NCI-H82 (cell line): ENCODE results near the gene SGSH.

ENCODE experiments used
- DNase-seq: peaks from one replicate; lab custom pipeline; 2025; lab: John Stamatoyannopoulos, UW

SGSH gene

GRCh38 chr17:80227156-80227555 lies 7.0 kb upstream of the SGSH start:
- DNase-seq, result no peak

DNA sequence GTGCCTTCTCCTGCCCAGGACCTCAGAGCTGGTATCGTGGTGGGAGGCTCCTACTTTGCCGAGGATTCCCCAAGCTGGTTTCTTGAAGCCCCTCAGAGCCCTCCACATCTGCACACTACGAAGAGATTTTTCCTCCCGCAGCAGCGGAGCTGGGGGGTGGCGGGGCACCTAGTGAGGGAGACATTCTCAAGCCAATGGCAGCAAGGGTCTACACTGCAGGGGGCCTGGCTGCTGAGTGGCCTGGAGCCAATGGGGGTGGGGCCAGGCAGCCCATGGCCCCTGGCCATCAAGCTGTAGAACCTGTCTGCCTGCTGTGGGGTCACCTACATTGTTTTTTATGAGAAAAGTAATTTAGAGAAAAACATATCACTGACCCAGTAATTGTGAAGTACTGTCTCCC lies 5.1 kb upstream of the SGSH start:
- DNase-seq, result no peak

GRCh38 chr17:80224683-80225082 lies 4.5 kb upstream of the SGSH start:
- no peak for DNase-seq

- no peak for DNase-seq
Observed at GRCh38 chr17:80223838-80224497, 3.8 kb upstream of the SGSH start.

GRCh38 chr17:80223142-80223815 lies 3.1 kb upstream of the SGSH start:
- DNase-seq, result no peak

GRCh38 chr17:80222376-80223141 lies 2.4 kb upstream of the SGSH start:
- DNase-seq, result no peak

DNA sequence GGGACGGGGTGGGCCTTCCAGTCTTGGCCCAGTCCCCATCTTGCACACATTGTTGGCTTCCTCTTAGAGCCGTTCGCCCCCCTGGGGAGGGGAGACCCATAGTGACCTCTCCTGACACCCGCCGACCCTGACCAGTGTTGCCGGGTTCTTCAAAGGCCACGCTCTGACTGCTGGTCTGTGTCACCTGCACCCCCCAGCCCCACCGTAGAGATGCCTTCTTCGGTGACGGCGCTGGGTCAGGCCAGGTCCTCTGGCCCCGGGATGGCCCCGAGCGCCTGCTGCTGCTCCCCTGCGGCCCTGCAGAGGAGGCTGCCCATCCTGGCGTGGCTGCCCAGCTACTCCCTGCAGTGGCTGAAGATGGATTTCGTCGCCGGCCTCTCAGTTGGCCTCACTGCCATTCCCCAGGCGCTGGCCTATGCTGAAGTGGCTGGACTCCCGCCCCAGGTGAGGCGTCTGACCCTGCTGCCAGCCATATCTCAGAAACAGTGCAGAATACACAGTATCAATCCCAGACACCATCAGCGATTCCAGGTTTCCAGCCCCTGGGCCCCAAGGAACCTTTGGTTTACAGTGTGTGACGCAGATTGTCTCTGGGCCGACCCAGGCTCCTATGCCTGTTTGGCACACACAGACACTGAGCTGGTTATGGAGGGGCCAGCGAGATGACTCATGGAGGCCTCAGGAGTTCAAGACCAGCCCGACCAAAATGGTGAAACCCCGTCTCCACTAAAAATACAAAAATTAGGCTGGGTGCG lies 1.4 kb upstream of the SGSH start:
- no peak for DNase-seq

DNA sequence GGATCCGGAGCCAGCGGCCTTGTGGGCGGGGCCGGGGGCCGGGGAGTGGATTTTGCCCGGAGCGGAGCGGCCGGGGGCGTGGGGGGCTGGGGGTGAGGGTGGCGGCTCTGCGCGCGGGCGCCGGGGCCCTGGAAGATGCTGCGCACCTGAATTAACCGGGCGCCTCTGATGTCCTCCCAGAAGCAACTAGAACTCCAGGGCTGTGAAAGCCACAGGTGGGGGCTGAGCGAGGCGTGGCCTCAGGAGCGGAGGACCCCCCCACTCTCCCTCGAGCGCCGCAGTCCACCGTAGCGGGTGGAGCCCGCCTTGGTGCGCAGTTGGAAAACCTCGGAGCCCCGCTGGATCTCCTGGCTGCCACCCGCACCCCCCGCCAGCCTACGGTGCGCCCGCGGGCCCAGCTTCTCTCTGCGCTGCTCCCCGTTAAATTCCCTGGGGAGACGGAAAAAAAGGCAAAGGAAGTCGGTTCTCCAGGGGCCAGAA lies 643 bp upstream of the SGSH start:
- DNase-seq, result peak; percentile 45

DNA sequence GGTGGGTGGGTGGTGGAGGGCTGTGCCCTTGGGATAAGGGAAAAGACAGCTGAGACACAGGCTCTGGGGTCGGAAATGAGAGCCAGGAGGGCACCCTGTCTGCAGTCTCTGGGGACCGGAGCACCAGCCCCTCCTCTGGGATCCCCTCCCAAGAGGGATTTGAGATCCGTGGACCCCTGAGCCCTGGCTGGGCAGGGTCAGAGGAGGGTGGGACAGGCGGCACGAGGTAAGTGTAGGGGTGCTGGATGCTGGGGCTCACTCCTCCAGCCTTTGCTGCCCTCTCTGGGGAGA lies 425 bp downstream of the SGSH start:
- DNase-seq, result no peak

DNA sequence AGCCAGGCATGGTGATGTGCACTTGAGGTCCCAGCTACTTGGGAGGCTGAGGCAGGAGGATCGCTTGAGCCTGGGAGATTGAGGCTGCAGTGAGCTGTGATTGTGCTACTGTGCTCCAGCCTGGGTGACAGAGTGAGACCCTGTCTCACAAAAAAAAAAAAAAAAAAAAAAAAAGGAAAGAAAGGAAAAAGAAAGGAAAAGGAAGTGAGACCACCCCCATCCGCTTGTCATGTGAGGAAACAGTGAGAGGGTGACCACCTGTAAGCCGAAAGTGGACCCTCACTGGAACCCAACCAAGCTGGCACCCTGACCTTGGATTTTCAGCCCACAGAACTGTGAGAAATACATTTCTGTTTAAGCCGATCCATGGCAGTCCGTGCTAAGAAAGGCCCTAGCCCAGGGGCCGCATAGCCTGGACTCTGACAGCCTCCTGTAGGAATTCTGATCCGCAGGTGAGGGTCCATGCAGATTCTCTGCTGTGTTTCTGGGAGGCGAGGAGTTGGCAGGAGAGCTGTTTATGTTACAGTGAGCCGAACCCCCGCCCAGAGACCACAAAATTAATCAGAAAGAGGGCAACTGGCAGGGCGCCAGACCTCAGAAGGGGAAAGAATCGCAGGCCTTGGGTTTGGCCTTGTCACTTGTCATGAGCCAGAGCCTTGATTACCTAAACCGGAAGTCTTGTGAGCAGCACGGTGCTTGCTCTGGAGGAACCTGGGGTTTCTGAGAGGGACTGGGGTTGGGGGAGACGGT lies 945 bp downstream of the SGSH start:
- peak; percentile 75 for DNase-seq

DNA sequence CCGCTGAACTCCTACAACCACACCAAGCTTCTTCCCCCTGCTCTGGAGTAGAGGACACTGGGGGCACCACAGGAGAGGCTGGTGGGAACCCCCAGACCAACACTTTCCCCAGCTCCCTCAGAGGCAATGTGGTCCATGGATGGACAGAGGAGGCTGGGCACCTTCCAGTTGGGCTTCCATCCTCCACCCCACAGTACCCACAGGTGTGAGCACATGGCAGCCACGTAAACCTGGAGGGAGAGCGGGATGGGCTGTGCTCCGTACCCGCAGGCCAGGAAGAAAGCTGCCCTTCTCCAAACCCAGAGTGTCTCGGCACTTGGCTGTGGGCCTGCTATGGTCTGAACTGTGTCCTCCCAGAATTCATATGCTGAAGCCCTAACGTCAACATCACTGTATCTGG lies 1.7 kb downstream of the SGSH start:
- no peak for DNase-seq

- DNase-seq, result no peak
Observed at GRCh38 chr17:80217703-80218362, 2.3 kb downstream of the SGSH start.

DNA sequence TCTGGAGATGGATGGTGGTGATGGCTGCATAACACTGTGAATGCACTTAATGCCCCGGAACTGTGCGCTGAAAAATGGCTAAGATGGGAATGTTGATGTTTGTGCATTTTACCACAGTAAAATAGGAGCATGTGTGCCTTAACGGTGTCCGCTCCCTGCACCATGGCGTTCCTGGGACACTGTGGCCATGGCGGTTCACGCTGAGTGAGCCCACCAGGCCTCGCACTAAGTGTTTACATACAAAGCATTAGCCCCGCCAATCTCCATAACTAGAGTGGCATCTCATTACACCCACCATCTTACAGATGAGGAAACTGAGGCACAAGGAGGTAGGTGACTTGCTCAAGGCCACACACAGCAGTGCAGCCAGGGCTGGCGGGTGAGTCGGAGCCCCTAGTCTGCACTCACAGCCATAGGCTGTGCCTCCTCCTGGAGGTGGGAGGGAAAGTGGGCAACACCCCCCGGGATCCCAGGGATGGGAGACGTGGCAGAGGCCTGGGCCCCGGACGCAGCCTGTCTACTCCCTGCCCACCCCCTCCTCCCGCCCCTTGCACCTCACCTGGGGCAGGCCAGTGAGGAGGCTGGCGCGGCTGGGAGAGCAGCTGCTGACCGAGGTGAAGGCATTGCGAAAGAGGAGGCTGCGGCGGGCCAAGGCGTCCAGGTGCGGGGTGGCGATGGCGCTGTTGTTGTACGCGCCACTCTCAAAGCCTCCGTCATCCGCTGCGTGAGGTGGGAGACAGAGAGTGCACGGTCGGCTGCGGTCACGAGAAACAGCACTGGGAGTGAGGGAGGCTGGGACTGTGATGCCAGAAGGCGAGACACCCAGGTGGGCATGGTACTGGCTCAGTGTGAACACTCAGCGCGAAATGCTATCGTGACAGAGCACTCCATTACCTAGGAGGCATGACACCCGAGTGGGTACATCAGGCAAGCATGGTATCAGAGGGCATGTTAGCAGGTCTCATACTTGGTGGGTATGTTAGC lies 3.4 kb downstream of the SGSH start:
- no peak for DNase-seq

DNA sequence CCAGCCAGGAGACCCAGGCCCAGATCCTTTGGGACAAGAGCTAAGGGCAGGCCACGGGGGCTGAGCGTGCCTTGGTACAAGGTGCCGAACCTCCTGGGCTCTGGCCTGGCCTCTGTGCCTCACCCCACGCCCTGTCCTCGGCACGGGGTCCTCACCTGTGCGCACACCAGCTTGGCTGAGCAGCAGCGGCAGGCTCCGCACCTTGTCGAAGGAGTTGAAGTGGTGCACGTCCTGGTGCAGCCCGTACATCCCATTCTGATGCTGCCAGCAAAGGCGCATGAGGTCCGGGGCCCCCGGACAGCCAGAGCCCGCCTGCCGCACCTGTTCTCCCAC lies 5.3 kb downstream of the SGSH start:
- DNase-seq, result no peak

DNA sequence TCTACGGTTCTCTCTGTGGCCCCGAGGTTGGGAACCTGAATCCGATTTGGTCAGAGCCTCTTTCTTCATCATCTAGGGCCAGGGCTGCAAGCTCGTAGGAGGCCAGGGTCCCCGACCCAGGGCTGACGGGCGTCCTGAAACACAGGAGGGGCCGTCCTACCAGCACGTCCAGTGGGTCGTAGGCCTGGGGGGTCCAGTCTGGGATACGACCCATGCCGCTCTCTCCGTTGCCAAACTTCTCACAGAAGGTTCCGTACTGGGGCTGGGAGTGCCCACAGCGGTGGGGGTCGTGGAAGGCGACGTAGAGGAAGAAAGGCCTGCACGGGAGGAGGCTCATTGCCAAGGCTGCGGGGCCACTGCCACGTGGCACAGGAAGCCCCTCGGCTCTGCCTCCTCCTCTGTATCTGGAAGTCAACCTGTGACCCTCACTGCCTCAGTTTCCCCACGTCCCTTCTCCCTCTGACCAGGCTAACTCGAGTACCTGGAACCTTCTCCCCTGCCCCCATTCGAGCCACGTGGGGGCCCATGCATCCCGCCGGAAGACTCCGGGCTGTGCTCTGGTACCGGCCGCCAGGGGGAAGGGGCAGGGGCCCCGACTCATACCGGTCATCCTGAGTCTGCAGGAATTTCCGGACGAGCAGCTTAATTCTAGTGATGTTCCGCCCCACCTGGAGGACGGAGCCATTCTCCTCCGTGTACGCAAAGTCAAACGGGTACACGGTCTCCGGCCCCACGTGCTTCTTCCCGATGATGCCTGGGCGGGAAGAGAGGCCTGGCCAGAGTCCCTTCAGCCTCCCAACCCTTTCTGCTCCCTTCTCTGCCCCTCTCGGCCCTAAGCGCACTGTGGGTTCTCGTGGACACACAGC lies 5.9 kb downstream of the SGSH start:
- DNase-seq, result no peak

DNA sequence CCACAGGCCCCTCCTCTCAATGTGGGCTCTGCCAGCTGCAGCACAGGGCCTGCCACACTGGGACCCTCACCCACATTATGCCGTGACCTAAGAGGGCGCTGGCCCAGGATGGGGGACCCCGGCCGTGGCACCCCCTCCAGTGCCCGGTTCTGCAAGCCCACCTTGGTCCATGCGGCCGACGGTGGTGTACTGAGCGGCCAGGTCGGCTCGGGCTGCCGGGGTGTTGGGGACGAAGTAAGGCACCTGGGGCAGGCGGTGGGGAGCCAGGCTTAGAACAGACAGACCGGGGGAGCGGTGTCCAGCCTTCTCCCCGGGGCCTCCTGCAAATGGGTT lies 6.5 kb downstream of the SGSH start:
- no peak for DNase-seq

DNA sequence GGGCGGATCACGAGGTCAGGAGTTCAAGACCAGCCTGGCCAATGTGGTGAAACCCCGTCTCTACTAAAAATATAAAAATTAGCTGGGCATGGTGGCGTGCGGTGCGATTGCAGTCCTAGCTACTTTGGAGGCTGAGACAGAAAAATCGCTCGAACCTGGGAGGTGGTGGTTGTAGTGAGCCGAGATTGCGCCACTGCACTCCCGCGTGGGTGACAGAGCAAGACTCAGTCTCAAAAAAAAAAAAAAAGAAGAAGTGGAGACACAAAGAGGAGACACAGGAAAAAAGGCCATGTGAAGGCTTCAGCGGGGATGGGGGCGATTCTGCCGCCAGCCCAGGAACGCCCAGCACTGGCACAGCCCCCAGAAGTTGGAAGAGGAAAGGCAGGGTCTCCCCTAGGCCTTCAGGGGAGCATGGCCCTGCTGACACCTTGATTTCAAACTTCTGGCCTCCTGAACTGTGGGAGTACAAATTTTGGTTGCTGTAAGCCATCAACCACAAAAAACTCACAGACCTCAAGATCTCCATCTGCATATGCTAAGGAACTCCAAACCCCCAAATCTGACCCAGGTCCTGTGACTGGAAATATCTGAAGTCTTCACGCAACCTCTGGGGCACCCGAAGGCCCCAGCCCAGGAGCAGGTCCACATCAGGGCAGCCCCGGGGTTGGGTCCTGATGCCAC lies 7.0 kb downstream of the SGSH start:
- DNase-seq, result no peak

DNA sequence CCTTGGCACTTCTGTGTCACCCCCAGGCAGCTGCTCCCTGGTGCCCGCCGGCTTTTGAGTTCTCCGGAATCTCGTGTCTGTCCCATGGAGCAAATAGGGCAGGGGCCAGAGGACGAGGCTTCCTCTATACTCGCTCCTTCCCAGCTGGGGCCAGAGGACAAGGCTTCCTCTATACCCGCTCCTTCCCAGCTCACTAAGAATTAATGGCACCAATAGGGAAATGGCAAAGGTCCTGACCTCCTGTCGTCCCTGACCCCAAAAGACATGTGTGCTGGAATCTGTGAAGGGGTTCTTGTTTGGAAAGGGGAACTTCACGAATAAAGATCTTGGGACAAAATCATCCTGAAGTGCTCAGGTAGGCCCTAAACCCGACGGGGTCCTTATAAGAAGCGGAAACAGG lies 7.6 kb downstream of the SGSH start:
- DNase-seq, result no peak

- DNase-seq, result no peak
Observed at GRCh38 chr17:80212109-80212508, 8.0 kb downstream of the SGSH start.
